NCI-H460 (cell line): ENCODE data around the gene GTF3C6. TPM values are rescaled to one million over a fixed set of nuclear protein-coding genes. Genes with fewer than 3 reads are reported as not detected.
"Not testable (repeated sequence)": the region's sequence is repeated elsewhere in the genome, so short reads cannot be mapped to it uniquely, and the experiment has no call there.

Experiments used
- DNase-seq: peaks from one replicate; pipeline ENCODE4 v3.0.0-alpha.2; 2016; ENCODE audit warnings: low read depth; ENCODE audit errors: extremely low read depth
- polyA plus RNA-seq: library from polyadenylated mRNA; depleted of rRNA; stranded (reverse); fragments of >200 nt; gene quantifications from 2 replicates; pipeline ENCODE4 v1.2.3, GENCODE V29; 2014; cell fraction: nucleus; rRNA removed
- total RNA-seq: library from RNA; depleted of rRNA; stranded (reverse); fragments of >200 nt; shearing (Covaris generic); gene quantifications from 2 replicates; pipeline ENCODE4 v1.2.3, GENCODE V29; 2014; rRNA removed

Gene GTF3C6, protein sequence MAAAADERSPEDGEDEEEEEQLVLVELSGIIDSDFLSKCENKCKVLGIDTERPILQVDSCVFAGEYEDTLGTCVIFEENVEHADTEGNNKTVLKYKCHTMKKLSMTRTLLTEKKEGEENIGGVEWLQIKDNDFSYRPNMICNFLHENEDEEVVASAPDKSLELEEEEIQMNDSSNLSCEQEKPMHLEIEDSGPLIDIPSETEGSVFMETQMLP
- 69.8 and 76.8 TPM in 2 replicates for total RNA-seq
- 18.2 and 39.7 TPM in 2 replicates for polyA plus RNA-seq

DNA sequence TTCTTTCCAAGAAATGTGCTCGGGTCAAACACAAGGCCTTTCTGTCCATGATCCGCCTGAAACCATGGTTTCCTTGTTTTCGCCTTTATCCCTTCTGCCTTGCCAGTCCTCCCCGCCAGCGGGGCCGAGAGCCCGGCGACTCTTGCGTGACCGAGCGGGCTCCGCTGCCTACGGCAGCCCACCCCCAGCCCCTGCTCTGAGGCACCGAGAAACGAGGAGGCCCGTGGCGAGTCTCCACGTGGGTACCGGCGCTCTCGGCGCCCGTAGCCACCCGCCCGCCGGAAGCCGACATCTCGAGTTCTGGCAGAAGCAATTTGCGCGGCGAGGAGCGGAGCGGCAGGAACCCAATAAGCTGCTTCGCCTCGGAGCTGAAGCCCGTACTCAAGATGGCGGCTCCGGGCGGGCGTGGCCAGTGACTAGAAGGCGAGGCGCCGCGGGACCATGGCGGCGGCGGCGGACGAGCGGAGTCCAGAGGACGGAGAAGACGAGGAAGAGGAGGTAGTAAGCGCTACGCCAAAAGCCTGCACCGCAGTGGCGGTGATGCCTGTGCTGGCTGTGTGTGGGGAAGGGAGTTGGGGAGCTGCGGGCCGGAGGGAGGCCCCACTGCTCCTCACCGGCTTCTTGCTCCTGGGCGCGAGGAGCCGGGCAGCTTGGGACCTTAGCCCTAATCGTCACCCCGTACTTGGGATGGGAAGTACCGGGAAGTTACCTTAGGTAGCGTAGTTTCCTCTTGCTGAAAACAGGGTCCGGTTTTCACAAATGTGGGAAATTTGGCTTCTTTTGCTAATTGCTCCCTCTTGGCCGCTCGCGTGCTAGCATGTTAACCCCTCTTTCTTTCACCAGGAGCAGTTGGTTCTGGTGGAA is at the start of gene GTF3C6:
TSS of gene GTF3C6 (plus strand) at position 378 of the 864 bp plus-strand sequence. CDS start at position 442, 64 bp downstream.
- peak; percentile 83 for DNase-seq

DNA sequence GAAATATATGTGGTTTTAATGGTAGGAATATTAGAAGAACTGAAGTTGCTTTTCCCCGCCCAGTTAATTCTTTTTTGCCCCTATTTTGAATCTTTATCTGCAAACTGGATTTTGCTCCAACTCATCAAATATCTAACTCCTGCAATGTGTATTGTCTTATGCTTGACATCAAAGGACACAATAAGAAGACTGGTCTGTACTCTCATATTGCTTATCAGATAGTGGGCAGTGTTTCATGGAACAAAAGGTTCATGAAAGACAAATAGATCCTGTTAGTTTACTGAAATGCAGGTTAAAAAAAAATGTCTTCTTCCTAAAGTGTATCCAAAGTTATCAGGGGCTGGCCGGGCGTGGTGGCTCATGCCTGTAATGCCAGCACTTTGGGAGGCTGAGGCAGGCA is 27.7 kb upstream of the GTF3C6 start:
- DNase-seq: no peak

DNA sequence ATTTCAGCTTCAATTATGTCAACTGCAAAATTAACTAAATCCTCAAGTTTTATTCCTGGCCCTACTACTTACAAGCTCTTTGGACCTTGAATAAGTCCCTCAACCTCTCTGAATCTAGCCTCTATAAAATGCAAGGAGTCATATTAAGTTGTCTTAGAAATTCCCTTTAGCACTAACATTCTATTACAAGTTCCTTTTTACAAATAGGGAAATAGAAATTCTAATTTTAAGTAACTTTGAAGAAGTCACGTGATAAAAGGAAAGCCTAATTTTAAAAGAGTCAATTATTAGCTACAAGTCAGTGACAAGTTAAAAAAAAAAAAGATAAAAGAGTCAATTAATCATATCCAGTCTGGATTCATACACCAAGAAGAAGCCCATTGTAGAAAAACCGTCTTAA is 24.6 kb upstream of the GTF3C6 start:
- DNase-seq: no peak

DNA sequence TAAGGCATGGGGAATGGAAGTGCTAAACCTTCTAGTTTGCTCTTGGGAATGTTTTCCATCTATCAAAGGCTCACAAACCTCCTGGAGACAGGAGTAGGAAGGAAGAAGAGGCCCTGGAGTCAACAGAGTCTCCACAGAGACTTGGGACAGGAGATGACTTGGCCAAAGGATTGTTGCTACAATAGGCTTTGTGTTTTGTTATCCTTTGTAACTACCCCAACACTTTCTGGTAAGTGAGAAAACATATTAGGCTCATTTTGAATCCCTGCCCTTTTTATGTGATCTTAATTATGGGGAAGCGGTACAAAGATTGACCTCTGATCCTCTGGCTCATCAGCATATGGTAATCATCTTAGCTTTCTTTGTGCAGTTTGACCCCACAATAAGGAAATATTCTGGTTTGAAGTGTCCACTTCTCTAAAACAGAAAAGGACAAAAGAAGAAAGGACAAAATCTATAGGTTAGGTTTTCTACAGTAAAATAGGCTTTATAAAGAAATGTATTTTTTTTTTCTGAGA is 24.1 kb upstream of the GTF3C6 start:
- DNase-seq: no peak

DNA sequence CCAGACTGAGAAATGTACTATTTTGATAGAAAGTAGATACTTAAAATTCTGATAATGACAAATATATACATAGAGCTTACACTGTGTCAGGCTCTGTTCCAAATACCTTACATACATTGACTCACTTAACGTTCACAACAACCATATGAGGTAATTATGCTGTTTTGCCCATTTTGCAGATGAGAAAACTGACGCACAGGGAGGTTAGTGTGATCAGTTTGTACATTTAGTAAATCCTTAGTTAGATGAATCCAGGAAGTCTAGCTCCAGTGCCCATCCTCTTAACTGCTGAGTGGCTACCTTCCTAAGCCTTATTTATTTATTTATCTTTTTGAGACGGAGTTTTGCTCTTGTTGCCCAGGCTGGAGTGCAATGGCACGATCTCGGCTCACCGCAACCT is 23.3 kb upstream of the GTF3C6 start:
- DNase-seq: no peak

DNA sequence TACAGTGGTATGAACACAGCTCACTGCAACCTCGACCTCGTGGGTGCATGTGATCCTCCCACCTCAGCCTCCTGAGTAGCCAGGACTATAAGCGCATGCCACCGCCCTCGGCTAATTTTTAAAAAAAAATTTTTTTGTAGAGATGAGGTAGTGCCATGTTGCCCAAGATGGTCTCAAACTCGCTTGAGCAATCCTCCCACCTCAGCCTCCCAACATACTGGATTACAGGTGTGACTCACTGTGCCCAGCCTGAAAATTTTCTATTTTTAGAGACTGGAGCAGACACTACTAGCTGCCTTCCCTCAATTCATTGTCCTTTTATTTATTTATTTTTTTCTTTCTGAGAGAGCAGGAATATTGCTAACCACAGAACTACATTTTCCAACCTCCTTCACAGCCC is 20.3 kb upstream of the GTF3C6 start:
- DNase-seq: no peak

DNA sequence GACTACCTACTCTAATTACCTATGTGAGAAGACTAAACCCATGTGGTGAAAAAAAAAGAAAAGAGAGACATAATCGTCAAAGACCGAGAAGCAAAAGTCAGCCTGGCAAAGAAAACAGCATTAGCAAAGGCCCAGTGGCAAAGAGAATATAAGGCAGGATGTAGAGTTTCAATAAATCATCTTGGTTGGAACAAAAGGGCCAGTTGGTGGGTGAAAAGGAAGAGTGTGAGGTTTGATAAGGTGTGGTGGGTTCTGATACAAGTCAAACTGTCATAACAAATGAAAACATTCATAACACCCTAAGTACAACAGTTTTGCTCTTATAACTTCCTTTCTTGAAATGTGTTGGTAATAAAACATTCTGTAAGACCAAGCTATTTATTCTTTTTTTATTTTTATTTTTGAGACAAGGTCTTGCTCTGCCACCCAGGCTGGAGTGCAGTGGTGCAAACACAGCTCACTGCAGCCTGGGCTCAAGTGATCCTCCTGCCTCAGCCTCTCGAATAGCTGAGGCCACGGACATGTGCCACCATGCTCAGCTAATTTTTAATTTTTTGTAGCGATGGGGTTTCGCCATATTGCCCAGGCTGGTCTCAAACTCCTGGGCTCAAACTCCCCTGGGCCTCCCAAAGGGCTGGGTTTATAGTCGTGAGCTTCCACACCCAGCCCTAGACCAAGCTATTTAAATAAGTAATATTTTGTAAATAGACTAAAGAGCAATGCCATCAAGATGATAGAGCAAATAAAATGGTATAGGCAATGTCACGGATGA is 18.9 kb upstream of the GTF3C6 start:
- DNase-seq: no peak

DNA sequence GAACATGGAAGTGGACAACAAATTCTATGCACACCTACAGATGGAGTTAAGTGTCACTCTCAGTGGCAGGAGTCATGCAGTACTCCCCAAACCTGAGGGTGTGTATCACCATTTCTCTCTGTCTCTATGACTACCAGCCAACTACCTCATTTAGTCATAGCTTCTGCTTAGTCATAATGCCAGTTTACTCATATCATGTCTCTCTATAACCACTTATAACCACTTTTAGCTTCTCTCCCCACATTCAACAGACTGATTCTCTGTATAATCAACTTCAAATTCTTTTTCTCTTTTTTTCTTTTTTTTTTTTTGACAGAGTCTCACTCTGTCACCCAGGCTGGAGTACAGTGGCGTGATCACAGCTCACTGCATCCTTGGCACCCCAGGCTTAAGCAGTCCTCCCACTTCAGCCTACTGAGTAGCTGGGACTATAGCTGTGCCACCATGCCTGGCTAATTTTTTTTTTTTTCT is 13.8 kb upstream of the GTF3C6 start:
- DNase-seq: peak; percentile 27

DNA sequence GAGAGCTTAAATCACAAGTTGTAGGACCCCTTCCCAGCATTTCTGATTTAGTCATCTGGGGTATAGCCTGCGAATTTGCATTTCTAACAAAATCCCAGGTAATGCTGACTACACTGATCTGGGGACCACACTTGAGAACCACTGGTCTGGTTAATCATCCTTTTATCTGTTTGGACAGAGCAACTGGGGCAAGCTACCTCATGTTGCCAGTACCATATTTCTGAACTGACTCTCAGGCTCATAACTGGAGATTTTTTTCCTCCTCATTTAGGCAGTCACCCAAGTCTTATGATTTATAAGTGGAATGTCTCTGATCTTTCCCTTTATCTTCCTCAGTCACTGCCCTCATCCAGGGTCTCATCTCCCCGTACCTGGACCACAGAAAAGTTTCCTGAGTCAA is 12.0 kb upstream of the GTF3C6 start:
- no peak for DNase-seq

DNA sequence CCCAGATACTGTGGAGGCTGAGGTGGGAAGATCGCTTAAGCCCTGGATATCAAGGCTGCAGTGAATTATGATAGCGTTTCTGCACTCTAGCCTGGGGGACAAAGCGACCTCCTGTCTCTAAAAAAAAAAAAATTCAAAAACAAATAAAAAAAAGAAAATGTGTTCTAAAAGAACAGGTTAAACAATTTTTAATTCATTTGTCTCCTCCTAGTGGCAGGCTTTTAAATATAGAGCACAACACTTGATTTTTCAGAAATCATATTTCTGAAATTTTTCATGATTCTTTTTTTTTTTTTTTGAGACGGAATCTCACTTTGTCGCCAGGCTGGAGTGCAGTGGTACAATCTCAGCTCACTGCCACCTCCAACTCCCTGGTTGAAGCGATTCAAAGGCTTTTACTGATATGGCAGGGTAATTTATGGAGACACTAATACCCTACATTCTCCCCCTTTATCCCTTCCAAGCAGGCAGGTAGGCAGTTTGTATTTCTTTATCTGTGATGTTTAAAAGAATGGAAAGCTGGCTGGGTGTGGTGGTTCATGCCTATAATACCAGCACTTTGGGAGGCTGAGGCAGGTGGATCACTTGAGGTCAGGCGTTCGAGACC is 8.7 kb upstream of the GTF3C6 start:
- DNase-seq: no peak

DNA sequence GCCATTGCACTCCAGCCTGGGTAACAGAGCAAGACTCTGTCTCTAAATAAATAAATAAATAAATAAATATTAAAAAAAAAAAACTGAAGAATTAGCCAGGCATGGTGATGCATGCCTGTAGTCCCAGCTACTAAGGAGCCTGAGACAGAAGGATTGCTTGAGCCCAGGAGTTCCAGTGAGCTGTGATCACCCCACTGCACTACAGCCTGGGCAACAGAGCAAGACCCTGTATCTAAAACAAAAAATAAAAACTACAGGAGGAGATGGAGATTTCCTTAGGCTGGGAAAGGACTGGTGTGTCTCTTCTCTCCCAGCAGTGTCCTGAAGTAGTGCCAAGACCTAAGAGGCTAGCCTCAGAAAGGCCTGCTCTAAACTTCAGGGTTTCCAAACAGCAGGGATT is 8.1 kb upstream of the GTF3C6 start:
- no peak for DNase-seq

DNA sequence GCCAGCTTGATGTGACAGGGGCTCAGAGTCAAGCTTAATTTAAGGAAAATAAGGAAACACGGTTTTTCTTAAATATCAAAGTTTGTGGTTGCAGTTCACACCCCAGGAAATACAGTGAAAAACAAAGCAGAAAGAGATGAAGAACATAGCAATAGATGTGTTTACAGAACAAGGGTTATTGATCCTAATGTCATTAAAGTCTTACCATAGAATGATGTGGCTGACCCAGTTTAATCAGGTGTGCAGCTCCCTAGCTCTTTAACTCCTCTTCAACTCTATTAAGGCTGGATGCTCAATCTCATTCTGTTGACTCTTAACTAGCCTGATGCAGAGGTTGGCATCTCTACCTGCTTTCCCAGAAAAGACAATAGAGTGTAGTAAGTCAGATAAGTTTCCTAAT is 7.5 kb upstream of the GTF3C6 start:
- no peak for DNase-seq

DNA sequence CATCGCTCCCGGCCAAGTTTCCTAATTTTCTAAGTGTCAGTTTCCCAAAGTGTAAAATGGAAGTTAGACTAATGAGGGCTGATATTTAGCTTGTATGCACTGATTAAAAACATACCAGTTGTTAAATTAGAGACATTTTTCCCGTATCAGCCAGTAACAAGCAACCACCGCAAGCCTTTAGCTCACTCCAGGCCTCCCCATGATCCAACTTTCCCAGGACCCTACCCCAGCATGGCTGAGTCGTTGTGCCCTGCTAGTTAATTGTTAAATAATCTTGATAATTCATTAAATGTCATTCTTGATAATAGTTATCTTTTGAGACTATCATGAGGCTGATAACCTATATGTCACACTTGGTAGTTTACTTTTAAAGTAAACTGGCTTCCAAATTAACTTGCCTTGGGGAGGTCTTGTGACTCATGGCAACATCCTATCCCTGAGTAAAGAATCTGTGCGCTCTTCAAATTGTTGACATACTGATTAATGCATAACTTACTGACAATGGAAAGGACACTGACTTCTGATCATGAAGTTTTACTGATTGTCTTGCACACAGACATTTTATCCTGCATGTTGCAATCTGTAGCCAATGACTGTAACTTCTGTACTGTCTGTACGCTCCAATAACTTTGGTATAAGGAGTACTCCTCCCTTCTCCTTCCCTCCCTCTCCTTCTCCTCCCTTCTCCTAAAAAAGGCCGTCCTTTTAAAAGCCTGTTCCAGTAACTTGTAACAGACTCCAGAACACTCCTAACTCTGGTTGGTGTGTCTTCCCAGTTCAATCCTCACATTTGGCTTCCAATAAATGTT is 6.3 kb upstream of the GTF3C6 start:
- DNase-seq: peak; percentile 63

DNA sequence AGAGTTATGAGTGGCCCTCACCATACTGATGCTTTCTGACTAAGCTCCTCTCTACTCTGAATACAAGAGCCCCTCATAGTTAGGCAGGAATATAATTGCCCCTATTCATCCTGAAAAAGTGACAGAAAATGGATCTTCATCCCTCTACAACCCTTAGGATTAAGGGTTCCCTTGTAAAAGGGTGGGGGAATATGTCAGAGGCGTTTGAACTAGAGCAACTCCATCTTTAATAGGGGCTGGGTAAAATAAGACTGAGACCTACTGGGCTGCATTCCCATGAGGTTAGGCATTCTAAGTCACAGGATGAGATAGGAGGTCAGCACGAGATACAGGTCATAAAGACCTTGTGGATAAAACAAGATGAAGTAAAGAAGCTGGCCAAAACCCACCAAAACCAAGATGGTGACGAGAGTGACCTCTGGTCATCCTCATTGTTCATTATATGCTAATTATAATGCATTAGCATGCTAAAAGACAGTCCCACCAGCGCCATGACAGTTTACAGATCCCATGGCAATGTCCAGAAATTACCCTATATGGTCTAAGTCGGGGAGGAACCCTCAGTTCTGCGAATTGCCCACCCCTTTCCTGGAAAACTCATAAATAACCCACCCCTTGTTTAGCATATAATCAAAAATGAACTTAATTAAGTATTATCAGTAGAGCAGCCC is 4.7 kb upstream of the GTF3C6 start:
- no peak for DNase-seq

DNA sequence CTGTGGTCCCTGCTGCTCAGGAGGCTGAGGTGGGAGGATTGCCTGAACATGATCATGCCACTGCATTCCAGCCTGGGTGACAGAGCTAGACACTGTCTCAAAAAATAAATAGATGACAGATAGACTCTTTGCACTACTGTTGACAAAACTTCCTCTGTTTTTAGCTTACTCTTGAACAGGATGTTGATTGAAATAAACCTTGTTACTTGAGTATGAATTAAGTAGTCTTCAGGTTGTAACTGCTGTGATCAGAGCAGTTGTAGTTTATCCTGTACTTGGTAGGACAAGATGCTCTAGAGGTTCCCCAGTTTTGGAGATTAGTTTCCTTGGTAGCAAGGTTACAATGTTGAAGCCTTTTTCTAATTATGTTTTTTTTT is 1.5 kb downstream of the GTF3C6 start:
- DNase-seq: no peak

DNA sequence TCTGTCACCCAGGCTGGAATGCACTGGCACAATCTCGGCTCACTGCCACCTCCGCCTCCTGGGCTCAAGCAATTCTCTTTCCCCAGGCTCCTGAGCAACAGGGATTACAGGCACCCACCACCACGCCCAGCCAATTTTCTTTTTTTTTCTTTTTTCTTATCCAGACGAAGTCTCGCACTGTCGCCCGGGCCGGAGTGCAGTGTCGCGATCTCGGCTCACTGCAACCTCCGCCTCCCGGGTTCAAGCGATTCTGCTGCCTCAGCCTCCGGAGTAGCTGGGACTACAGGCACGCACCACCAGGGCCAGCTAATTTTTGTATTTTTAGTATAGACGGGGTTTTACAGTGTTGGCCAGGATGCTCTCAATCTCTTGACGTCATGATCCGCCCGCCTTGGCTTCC is 4.1 kb downstream of the GTF3C6 start:
- DNase-seq: not testable (repeated sequence)

DNA sequence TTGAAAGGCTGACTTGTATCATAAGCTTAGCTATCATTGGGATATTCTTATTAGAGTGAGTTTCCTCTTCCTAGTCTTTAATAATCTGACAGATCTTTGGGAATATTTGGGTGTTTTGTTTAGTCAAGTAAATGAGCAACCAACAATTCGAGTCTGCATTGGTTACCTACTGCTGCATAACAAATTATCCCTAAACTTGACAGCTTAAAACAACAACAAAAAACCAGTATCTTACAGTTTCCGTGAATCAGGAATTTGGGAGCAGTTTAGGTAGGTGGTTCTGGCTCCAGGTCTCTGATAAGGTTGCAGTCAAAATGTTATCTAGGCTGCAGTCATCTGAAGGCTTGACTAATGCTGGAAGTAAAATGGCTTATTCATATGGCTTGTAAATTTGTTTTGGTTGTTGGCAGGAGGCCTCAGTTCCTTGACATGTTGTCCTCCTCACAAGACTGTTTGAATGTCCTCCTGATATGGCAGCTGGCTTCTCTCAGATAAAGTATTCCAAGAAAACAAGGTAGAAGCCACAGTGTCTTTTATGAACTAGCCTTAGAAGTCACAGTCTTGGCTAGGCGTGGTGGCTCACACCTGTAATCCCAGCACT is 7.2 kb downstream of the GTF3C6 start:
- DNase-seq: no peak

DNA sequence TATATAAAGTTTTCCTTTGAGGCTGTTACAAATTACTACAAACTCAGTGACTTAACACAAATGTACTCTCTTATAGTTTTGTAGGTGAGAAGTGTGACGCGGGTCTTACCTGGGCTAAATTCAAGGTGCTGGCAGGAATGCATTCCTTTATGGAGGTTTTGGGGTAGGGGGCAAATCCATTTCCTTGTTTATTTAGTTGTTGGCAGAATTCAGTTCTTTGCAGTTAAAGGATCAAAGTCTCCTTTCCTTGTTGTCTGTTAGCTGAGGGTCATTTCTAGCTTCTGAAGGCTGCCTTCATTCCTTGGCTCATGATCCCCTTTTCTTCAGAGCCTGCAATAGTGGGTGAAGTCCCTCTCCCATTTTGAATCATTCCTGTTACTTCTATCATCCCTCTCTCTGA is 10.2 kb downstream of the GTF3C6 start:
- not testable (repeated sequence) for DNase-seq

DNA sequence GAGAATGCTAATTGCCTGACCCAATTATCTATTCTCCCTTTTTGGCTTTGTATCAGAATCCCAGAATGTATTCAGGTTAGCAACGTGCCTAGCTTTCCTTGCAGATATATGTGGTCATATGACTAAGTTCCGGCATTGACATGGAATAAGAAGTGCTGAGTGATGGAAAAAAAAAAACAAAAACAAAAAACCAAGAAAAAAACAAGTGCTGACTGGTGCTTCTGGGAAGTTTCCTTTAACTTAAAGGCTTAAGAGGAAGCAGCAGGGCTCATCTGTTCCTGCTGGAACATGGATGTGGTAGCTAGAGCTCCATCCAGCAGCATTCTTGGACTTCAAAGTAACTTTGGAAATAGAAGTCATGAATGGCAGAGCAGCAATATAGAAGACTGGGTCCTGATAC is 13.0 kb downstream of the GTF3C6 start:
- no peak for DNase-seq
